DOHH2 (cell line): ENCODE results near the gene STK38L.

Source experiments
- EZH2phosphoT487 ChIP-seq: fragments of 200-600 bp; sonication (generic); IDR thresholded peaks from 2 replicates; pipeline ENCODE4 v1.6.1; 2017; ENCODE audit warnings: borderline replicate concordance, mild to moderate bottlenecking, antibody characterized with exemption, low read length, moderate library complexity, mixed read lengths
- TF ChIP-seq, protein P1 (sequence below): fragments of 200-600 bp; sonication (generic); IDR thresholded peaks from one replicate; pipeline ENCODE4 v1.5.1; 2014; ENCODE audit warnings: antibody characterized with exemption, mild to moderate bottlenecking, low read depth, low read length; ENCODE audit not compliant: poor library complexity, severe bottlenecking

DNA sequence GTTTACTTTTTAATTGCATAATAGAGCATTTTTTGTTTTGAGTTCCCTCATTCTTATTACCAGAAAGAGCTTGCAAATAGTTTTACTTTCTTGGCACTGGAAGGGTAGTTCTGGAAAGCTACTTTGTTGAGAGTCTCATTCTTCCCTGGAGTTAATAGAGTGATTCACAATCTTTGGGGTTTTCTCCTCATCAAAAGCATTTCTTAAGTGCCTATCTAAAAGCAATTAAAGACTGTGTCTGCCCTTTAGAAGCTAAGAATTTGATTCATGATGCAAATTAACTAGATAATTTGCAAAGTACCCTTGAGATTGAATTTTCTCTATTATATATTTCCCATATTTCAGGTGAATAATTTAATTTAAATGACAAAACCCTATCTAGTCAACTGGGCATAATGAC, 80.4 kb downstream of the STK38L start:
- TF ChIP-seq, protein P1, sequence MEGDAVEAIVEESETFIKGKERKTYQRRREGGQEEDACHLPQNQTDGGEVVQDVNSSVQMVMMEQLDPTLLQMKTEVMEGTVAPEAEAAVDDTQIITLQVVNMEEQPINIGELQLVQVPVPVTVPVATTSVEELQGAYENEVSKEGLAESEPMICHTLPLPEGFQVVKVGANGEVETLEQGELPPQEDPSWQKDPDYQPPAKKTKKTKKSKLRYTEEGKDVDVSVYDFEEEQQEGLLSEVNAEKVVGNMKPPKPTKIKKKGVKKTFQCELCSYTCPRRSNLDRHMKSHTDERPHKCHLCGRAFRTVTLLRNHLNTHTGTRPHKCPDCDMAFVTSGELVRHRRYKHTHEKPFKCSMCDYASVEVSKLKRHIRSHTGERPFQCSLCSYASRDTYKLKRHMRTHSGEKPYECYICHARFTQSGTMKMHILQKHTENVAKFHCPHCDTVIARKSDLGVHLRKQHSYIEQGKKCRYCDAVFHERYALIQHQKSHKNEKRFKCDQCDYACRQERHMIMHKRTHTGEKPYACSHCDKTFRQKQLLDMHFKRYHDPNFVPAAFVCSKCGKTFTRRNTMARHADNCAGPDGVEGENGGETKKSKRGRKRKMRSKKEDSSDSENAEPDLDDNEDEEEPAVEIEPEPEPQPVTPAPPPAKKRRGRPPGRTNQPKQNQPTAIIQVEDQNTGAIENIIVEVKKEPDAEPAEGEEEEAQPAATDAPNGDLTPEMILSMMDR = no peak
- TF ChIP-seq EZH2phosphoT487 = no peak
